Astrocyte of the cerebellum (primary cell): Measurements from ENCODE around the gene ERBB4.

Experiments
- DNase-seq: peaks from one replicate; pipeline ENCODE4 v3.0.0-alpha.2; 2011; ENCODE audit warnings: low read depth
- H3K4me3 ChIP-seq: 2 replicates; pipeline ENCODE4 v1.5.1; 2011; ENCODE audit warnings: mild to moderate bottlenecking, low read depth, low read length, moderate library complexity
- in situ Hi-C: cut with HindIII; loops from 2 replicates; pipeline ENCODE4 v1.10.0; 2017; ENCODE audit warnings: low sequenced_read_pairs
- TF ChIP-seq, protein P1 (sequence below): IDR thresholded peaks from 2 replicates; pipeline ENCODE4 v1.5.1; 2012; ENCODE audit warnings: low read length, low read depth, moderate library complexity, mild to moderate bottlenecking; ENCODE audit errors: missing control alignments

ERBB4 gene

DNA sequence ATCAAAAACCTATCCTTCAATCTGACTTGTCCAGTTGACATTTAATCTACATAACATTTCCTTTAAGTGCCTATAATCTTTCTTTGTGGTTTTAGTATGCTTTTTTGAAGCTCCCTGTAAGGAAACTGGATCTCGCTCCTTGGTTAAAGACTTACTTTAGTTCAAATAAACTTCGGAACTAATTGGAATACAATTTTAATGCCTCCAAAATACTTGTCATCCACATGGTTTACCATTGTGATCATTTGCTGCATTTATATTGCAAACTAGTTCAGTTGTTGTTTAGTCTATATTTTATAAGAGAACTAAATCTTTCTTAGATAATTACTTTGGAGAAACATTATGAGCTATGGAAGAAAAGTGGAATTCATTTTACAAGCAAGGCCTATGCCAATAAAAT, 496.0 kb downstream of the ERBB4 start:
- DNase-seq = no peak
- TF ChIP-seq, protein P1, sequence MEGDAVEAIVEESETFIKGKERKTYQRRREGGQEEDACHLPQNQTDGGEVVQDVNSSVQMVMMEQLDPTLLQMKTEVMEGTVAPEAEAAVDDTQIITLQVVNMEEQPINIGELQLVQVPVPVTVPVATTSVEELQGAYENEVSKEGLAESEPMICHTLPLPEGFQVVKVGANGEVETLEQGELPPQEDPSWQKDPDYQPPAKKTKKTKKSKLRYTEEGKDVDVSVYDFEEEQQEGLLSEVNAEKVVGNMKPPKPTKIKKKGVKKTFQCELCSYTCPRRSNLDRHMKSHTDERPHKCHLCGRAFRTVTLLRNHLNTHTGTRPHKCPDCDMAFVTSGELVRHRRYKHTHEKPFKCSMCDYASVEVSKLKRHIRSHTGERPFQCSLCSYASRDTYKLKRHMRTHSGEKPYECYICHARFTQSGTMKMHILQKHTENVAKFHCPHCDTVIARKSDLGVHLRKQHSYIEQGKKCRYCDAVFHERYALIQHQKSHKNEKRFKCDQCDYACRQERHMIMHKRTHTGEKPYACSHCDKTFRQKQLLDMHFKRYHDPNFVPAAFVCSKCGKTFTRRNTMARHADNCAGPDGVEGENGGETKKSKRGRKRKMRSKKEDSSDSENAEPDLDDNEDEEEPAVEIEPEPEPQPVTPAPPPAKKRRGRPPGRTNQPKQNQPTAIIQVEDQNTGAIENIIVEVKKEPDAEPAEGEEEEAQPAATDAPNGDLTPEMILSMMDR = no peak
- in situ Hi-C loops = no loop called here
- H3K4me3 ChIP-seq = no peak overlapping the region

DNA sequence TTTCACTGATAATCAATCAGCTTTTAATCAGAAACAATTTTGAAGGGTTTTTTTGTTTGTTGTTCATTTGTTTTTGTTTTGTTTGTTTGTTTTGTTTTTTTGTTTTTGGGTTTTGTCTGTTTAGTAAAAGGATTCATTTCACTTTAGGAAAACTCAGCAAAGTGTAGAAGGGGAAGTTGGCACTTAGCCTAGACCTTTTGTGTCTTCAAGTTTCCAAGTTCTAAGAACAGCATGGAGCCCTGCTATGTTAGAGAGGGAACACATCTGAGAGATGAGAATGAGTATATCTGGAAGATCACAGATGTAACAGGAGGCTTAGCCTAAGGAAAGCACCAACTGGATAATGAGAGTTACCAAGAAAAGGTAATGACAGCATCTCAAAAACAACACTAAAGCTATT, 501.5 kb downstream of the ERBB4 start:
- no peak for DNase-seq
- no peak overlapping the region for H3K4me3 ChIP-seq
- in situ Hi-C loops = no loop called here
- TF ChIP-seq, protein P1 = no peak

DNA sequence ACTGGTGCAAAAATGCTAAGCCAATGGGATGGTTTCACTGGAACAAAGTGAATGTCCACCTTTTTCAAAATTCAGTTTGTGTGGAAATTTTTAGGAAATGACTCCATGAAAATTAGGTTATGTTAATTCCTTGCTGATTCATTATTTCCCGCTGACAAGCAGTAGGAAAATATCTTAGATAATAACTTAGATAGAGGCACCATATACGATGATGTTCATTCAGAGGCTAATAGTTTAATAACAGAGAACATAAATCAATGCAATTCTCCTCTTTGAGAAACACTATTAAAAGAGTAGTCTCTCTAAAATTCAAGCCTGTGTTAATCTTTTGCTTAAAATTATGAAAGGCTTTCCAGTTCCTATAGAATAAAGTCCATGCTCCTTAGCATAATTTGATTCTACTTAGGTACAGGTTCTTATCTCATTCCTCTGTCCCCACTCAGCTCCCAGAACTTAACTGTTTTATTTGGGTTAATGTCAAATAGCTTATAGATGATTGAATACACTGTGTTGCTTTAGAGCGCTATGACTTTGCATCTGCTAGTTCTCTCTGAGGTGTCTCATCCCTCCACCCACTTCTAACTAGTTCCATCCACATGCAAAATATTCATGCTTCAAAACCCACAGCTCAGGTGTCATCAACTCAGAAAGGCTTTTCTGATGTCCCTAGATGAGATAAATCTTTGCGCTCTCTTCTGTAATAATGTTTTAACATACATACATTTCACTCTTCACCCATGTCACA, 503.6 kb downstream of the ERBB4 start:
- H3K4me3 ChIP-seq = no peak overlapping the region
- in situ Hi-C loops = no loop called here
- no peak for DNase-seq
- TF ChIP-seq, protein P1 = no peak

DNA sequence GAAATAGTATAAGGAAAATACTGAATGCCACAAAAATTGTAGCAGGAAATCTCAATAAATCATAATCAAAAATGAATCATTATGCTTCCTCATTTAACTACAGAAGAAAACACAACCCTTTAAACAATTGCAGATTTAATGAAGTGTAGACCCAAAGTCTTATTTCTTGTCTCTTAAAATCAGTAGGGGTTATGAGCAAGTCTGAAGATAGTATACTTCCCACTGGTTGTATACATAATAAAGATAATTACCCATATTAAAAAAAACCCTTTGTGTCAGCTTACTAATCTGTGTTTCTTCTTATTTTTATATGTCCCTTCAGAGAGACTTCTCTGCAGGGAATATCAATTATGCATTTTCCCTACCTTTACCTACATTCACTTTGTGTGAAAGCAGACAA, 504.7 kb downstream of the ERBB4 start:
- H3K4me3 ChIP-seq = no peak overlapping the region
- in situ Hi-C loops = no loop called here
- TF ChIP-seq, protein P1 = no peak
- no peak for DNase-seq

DNA sequence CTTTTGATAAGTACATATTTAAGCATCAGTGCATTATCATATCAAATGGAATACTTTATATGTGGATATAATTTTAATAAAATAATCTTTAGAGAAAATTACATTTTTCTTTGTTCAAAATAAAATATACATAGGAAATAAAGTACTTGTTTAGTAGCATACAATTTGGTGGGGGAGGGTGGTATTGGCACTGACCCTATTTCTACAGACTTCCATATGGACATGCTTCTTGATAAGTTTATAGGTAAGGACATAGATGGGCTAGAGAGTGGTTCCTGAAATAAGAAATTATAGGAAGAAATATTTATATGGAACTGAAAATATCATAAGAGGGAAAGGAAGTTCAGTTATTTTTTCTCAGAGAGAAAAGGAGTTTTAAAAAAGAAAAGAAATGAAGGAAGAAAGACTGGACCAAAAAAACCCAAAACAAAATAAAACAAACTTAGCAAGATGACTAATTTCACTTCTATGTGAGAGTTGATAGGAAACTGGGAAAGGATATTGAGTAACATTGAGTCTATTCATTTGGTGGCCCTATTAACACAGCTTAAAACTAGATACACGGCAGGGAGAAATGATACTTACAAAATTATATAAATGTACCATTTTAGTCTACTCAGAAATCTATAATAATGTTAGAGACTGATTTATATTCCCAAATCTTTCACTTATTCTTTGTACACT, 505.9 kb downstream of the ERBB4 start:
- TF ChIP-seq, protein P1 = no peak
- in situ Hi-C loops = no loop called here
- no peak overlapping the region for H3K4me3 ChIP-seq
- no peak for DNase-seq

DNA sequence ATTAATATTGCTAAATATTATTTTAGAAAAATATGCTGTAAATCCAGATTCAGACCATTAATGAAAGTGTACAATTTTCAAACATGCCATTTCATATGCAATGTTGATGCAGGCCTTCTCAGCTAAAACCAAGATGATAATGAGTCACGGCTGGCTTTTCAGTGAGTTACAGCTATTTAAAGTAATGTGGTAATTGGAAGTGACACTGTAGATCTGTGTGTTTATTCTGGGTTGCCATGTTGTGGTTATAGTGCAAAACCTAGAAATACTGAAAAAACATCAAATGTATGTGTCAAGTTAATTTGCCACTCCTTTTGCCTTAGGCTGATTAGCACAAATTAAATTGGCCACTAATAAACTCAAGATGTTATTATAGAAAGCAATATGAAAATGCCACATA, 506.6 kb downstream of the ERBB4 start:
- TF ChIP-seq, protein P1 = no peak
- H3K4me3 ChIP-seq = no peak overlapping the region
- in situ Hi-C loops = no loop called here
- DNase-seq = peak; percentile 75
